ENCODE measurements around the gene VCAN. TPM values are rescaled to one million over a fixed set of nuclear protein-coding genes. Genes with fewer than 3 reads are reported as not detected.

VCAN gene
- total RNA-seq, 1 experiment from 2014 or later: 246 TPM

- DNase-seq (ENCODE audit: low read depth): peak; percentile 42
Observed at GRCh38 chr5:83564069-83564749, 92.7 kb downstream of the VCAN start.

GRCh38 chr5:83567741-83568140 lies 96.2 kb downstream of the VCAN start:
- DNase-seq (ENCODE audit: low read depth): no peak

- peak; percentile 85 for DNase-seq (ENCODE audit: low read depth)
Observed at GRCh38 chr5:83568186-83568585, 96.6 kb downstream of the VCAN start.

- DNase-seq (ENCODE audit: low read depth): no peak
Observed at GRCh38 chr5:83570916-83571315, 99.4 kb downstream of the VCAN start.

GRCh38 chr5:83572271-83572670 lies 100.7 kb downstream of the VCAN start:
- no peak for DNase-seq (ENCODE audit: low read depth)

GRCh38 chr5:83576341-83576740 lies 104.8 kb downstream of the VCAN start:
- DNase-seq (ENCODE audit: low read depth): no peak

DNA sequence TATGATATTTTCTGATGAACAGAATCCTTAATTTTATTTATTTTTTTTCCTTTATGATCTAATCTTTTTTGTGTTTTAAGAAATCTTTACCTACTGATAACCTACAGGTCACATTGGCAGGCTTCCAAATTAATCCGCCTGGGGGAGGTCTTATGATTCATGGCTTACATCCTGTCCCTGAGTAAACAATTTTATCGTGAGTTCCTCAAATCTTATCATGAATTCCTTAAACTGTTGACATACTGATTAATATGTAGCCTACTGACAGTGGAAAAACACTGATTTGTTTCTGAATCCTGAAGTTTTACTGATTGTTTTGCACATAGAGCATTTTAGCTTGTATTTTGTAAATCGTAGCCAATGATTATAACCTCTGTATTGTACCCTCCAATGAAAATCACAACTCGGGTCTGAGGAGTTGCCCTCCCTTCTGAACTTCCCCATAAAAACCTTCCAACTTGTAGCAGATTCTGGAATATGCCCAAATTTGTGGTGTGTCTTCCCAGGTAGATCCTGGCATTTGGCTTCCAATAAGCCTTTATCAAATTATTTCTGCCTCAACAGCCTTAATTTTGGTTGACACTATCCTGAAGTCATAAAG lies 105.6 kb downstream of the VCAN start:
- DNase-seq (ENCODE audit: low read depth): peak; percentile 64

- peak; percentile 50 for DNase-seq (ENCODE audit: low read depth)
Observed at GRCh38 chr5:83583859-83584258, 112.3 kb downstream of the VCAN start.

GRCh38 chr5:83586874-83587776 lies 115.6 kb downstream of the VCAN start:
- DNase-seq (ENCODE audit: low read depth): peak; percentile 19

DNA sequence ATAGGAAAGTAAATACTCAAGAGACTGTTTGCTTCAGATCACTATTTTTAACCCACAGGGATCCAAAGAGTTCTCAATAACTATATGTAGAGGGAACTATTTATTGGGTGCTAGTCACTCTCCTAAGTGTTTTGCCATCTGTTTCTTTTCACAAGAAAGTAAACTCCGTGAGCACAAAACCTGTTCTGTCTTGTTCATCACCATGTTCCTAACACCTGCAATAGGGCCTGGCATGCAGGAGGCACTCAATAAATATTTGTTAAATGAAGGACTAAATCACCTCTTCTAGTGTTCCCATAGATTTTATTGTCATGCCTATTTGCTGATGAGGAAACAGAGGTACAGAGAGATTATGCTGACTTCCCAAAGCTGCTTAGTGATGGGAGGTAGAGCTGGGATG lies 118.2 kb downstream of the VCAN start:
- no peak for DNase-seq (ENCODE audit: low read depth)

DNA sequence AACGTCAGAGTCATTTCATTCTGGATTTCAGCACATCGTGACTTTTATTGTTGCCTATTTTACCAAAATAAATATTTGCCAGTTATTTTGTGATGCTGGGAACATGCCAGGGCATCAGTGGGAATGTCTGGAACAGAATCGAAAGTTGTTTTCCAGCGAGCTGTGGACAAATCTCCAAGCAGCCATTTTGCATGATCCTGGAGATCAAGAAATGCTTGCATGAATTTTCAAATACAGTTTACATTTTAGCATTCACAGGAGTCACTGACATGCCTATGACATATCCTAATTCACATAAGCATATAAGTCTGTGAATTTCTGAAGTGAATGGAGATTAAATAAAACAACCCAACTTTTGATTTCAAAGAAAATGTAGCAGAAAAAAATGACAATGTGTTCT lies 119.4 kb downstream of the VCAN start:
- no peak for DNase-seq (ENCODE audit: low read depth)

DNA sequence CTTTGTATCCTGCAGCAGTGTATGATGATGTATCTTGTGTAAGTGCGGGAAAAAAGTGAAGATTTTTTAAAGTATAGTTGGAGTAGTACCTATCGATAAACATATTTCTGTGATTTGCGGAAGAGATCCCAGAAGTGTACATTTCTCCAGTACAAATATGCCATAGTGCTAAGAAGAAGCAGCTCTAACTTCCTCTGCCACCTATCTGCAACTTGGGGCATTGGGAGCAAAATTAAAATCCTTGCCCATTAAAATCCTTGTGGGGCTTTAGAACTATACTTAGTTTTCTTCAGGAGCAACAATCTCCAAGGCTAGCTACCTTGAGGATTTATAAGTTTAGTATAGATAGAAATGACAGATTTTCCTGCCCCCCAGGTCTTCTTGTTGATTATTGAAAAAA lies 123.7 kb downstream of the VCAN start:
- DNase-seq (ENCODE audit: low read depth): no peak

DNA sequence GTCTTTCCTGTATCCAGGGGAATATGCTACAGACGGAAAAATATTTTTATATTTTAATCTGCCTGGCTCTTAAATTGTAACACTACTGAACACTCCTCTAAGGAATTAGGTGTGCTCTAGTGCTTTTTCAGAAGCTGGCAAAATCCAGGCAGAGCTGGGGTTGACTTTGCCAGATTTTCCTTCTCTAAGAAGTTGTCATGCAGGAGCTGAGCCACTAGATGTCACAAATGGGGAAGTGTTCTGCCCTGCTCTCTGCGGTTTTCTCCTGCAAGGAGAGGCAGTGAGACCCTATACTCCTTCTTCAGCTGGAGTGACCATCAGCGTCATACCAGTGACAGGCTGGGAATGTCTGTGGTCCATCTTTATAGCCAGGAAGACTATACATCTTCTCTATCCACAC lies 136.6 kb downstream of the VCAN start:
- DNase-seq (ENCODE audit: low read depth): peak; percentile 44

DNA sequence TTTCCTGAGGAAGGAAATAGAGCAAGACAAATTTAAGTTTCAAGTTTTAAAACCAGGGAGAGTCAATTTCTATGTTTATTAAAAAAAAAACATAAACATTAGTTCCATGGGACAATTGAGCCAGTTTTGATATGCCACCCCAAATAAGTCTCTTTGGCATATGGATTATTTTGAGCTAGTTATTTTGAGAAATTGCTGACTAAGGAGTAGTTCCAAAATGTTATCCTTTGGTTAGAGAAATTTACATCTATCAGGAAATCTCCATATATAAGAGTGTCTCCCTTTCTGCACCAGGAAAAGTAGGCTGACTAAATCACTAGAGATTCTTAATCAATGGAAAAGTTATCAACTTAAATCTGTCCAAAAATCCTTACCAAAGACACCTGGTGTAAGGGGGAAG lies 143.3 kb downstream of the VCAN start:
- DNase-seq (ENCODE audit: low read depth): no peak

DNA sequence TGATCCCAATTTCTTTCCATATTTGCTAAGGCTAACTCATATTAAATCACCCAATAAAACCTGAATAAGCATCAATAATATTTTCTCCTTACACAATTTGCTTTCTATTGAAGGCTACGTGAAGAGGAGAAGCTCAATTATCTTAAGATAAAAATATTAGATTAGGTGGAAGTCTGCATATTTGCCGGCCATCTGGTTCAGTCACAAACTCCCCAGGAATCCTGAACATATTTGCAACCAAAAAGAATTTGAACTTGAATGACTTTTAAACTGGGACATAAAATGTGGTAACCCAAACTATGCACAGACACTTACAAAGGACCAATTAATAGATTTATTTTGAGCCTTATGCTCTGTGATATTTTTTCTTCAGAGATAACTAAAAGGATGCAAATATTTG lies 156.8 kb downstream of the VCAN start:
- no peak for DNase-seq (ENCODE audit: low read depth)

Other genes starting within 250 kb of the VCAN start
- under 0.01 TPM in 1 of 2 replicates, not detected in the other for gene HAPLN1, start 249.1 kb downstream of the VCAN start, total RNA-seq (2014; rRNA removed; shearing (Covaris generic))